Suprapubic skin (tissue), 3 donors: ENCODE data around the gene DNPH1.

ENCODE experiments used
- EP300 ChIP-seq: sonication (generic); formaldehyde crosslinking; IDR thresholded peaks from one replicate; pipeline ENCODE4 v1.6.1; 2017; ENCODE audit warnings: antibody characterized with exemption
- POLR2A ChIP-seq, 2 donors: fragments of 450-650 bp; IDR thresholded peaks; one replicate each; pipeline ENCODE4 v1.6.1; 2017; ENCODE audit warnings: antibody characterized with exemption in 2 of 2, mild to moderate bottlenecking in 2 of 2, moderate library complexity in 2 of 2
- TF ChIP-seq, protein P1 (sequence below), 2 donors: fragments of 200-600 bp in 1 of 2; fragments of 450-650 bp in 1 of 2; sonication (generic) in 1 of 2; IDR thresholded peaks; one replicate each; pipeline ENCODE4 v1.5.1; 2016 to 2019; ENCODE audit warnings: antibody characterized with exemption in 2 of 2, mild to moderate bottlenecking in 1 of 2, moderate library complexity in 1 of 2

DNA sequence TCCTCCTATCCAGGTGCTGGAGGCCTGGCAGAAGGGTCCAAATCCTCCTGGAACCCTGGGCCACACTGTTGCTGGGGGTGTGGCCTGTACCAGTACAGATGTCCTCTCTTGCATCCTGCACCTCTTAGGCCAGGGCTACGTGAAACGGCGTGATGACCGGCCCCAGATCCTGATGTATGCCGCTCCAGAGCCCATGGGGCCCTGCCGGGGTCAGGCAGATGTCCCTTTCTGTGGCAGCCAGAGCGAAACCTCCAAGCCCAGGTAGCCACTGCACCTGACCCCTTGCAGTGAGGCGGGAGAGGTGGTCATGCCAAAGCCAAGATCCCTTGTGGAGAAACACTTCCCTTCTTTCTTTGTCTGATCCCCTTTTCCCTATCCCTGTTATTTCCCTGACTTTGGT is 14.2 kb downstream of the DNPH1 start:
- TF ChIP-seq, protein P1, sequence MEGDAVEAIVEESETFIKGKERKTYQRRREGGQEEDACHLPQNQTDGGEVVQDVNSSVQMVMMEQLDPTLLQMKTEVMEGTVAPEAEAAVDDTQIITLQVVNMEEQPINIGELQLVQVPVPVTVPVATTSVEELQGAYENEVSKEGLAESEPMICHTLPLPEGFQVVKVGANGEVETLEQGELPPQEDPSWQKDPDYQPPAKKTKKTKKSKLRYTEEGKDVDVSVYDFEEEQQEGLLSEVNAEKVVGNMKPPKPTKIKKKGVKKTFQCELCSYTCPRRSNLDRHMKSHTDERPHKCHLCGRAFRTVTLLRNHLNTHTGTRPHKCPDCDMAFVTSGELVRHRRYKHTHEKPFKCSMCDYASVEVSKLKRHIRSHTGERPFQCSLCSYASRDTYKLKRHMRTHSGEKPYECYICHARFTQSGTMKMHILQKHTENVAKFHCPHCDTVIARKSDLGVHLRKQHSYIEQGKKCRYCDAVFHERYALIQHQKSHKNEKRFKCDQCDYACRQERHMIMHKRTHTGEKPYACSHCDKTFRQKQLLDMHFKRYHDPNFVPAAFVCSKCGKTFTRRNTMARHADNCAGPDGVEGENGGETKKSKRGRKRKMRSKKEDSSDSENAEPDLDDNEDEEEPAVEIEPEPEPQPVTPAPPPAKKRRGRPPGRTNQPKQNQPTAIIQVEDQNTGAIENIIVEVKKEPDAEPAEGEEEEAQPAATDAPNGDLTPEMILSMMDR (IDR thresholded peaks at IDR 0.05), result no peak
- TF ChIP-seq EP300, result no peak
- TF ChIP-seq POLR2A (IDR thresholded peaks at IDR 0.05), result no peak
